HG03139 (cell line): ENCODE measurements around the gene FAAP100.

ENCODE experiments used
- ATAC-seq: cut with Tn5 transposase; IDR thresholded peaks from one replicate; pipeline ENCODE4 v1.9.1; 2021; ENCODE audit not compliant: unreplicated experiment

Gene FAAP100

DNA sequence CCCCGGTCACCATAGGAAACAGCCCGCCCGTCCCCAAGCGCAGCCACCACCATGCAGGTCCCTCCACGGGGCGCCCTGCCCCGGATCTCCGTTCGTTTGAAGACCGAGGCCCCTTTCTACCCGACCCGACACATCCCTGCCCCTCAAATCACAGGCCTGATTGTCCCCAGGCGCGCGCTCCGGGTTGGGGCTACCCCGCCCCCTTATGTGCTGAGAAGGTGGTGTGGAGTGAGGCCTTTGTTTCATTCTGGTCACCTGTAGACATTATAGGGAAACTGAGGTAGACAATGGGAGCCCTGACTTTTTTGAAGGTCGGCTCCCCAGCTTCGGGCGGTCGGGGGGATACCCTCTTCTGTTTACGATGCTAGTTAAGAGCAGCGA lies 38.8 kb downstream of the FAAP100 start:
- no peak for ATAC-seq

DNA sequence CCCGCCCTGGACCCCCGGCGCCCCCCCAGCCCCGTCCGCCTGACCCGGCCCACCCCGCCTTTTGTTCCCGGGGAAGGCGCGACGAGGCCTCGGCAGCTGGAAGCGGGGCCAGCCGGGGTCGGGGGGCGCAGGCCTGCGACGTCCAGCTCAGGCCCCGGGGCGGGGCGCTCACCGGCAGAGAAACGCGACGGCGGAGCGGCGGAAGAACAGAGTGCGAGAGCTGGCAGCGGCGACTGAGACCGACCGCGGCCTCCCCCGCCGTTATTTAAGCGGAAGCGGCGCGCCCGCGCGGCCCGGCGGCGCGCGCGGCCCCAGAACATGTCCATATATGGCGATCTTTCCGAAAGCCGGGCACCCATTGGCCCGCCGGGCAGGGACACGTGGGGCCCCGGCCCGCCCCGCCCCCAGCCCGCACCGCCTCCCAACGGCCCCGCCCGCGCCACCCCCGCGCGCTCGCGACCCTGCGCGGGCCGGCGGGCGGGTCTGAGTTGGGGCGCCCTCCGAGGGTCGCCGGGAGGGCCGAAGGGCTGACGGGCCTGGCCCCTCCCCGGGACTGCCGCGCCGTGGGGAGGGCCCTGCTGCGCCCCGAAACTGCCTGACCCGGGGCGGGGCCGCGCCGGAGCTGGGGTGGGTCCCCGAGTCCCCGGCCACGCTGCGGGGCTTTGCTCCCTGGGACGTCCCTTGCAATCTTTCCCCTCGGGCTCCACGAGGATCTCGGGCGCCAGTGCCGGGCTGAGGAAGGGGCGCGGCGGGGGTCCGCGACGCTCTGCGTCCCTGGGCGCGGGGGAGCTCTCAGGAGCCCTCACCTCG lies 39.4 kb downstream of the FAAP100 start, which contains the start of gene ACTG1:
ACTG1 (minus strand) TSS at position 238 of the 810 bp plus-strand sequence. CDS start 445 bp downstream, outside the sequence.
- peak; percentile 31 for ATAC-seq

DNA sequence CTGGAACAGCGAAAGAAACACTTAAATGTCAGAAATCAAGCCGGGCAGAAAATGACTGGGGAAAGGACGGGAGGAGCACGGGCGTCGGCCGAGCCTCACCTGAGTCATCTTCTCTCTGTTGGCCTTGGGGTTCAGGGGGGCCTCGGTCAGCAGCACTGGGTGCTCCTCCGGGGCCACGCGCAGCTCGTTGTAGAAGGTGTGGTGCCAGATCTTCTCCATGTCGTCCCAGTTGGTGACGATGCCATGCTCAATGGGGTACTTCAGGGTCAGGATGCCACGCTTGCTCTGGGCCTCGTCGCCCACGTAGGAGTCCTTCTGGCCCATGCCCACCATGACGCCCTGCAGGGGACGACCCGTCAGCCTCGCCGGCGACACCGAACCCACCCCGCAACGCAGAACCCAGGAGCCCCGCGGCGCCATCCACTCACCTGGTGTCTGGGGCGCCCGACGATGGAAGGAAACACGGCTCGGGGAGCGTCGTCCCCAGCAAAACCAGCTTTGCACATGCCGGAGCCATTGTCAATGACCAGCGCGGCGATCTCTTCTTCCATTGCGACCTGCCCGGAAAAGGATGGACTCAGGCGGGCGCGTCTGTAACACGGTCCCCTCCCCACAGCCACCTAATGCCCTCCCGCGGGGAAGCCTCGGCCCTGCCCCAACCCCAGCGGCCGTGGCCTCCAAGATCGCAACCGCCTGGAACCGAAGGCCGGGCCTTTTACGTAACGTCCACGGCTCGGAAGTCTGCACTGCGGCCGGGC lies 40.2 kb downstream of the FAAP100 start:
- no peak for ATAC-seq

DNA sequence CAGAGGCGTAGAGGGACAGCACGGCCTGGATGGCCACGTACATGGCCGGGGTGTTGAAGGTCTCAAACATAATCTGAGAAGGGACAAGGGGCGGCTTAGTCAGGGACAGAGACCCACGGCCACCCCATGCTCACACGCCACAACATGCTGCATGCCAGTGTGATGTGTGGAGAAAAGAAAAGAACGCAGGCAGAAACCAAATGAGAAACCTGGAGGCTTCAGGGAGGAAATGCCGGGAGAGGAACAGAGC lies 40.7 kb downstream of the FAAP100 start:
- no peak for ATAC-seq

DNA sequence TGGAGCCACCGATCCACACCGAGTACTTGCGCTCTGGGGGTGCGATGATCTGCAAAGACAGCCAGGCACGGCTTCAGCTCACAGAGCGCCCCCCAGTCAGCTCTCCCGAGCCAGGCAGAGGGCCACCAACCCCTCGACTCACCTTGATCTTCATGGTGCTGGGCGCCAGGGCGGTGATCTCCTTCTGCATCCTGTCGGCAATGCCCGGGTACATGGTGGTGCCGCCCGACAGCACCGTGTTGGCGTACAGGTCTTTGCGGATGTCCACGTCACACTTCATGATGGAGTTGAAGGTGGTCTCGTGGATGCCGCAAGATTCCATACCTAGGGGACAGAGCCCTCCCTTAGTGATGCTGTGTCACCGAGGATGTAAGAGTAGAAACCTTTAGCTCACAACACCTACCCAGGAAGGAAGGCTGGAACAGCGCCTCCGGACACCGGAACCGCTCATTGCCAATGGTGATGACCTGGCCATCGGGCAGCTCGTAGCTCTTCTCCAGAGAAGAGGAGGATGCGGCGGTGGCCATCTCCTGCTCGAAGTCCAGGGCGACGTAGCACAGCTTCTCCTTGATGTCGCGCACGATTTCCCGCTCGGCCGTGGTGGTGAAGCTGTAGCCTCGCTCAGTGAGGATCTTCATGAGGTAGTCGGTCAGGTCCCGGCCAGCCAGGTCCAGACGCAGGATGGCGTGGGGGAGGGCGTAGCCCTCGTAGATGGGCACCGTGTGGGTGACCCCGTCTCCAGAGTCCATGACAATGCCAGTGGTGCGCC lies 41.2 kb downstream of the FAAP100 start:
- ATAC-seq: no peak

DNA sequence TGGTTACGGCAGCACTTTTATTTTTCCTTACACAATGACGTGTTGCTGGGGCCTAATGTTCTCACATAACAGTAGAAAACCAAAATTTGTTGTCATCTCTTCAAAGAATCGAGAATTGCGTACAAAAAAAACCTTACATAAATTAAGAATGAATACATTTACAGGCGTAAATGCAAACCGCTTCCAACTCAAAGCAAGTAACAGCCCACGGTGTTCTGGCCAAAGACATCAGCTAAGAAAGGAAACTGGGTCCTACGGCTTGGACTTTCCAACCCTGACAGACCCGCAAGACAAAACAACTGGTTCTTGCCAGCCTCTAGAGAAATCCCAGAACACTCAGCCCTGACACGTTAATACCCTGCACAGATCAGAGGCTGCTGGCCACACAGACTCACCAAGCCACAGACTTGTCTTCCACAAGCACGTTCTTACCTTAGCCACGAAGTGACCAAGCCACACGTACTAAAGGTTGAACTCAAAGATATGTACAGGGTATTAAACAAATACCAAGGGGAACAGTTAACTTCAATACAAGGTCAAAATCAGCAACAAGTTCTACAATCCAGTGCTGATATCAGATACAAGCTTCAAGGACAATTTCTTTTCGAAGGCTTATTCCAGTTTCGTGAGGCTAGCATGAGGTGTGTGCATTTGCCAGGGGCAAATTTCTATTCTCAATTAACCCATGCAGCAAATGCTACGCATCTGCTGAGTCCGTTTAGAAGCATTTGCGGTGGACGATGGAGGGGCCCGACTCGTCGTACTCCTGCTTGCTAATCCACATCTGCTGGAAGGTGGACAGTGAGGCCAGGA lies 42.0 kb downstream of the FAAP100 start:
- ATAC-seq: no peak

DNA sequence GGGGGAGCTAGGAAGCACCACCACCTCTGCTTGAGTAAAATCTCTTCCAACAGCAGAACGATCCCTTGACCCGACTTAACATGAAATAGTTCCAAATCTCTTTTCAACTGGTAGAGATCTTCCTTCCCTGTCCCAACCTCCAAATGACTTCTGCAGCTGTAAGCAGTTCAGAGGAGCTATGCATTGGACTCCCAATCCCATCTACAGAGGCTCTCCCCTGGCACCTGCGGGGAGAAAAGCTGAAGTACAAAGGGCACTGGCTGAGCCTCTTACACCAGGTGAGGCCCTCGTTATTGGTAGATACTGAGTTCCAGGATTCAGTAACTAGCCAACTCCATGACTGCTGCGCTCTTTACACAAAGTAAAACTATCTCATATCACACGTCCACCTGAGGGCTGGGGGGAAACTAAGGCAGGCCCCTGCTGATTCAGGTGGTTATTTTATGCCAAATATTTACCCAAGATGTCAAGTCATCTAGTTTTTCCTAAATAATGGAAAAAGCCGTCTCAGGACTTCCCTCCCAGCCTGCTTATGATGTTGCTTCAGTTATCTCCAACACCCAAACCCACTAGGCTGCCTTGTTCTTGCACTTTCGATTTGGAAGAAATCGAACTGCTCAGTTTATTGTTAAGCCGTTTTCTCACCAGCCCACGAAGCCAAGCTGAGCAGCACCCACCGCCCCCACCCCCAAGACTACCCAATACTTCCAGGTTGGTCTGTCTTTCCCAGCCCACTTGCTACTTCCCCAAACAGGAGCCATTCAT lies 42.8 kb downstream of the FAAP100 start:
- no peak for ATAC-seq

DNA sequence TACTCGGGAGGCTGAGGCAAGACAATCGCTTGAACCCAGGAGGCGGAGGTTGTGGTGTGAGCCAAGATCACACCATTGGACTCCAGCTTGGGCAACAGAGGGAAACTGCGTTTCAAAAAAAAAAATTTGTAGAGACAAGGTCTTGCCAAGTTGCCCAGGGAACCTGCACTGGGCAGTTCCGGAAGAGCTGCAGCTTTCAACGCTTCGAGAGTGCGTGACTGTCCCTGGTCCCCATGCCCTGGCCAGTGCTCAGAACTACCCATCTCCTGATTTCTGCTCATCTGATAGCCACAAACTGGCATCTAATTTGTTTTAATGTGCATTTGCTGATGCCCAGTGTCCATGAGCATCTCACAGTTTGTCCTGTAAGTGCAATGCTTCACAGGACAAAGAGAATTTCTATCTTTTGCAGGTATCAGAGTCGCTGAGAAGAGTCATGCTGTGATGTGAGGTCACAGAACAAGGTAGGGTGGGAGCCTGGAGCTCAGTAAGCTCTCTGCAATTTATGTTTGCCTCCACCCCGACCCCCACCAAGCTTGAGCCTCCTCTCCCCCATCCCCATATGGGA lies 43.4 kb downstream of the FAAP100 start:
- no peak for ATAC-seq

DNA sequence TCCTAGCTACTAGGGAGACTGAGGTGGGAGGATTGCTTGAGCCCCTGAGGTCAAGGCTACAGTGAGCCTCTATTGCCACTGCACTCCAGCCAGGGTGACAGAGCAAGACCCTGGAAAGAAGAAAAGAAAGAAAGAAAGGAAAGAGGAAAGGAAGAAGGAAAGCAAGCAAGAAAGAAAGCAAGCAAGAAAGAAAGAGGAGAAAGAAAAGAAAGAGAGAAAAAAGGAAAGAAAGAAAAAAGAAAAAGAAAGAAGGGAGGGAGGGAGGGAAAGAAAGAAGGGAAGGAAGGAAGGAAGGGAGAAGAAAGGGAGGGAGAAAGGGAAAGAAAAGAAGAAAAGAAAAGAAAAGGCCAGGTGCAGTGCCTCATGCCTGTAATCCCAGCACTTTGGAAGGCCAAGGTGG lies 48.5 kb downstream of the FAAP100 start:
- ATAC-seq: no peak

DNA sequence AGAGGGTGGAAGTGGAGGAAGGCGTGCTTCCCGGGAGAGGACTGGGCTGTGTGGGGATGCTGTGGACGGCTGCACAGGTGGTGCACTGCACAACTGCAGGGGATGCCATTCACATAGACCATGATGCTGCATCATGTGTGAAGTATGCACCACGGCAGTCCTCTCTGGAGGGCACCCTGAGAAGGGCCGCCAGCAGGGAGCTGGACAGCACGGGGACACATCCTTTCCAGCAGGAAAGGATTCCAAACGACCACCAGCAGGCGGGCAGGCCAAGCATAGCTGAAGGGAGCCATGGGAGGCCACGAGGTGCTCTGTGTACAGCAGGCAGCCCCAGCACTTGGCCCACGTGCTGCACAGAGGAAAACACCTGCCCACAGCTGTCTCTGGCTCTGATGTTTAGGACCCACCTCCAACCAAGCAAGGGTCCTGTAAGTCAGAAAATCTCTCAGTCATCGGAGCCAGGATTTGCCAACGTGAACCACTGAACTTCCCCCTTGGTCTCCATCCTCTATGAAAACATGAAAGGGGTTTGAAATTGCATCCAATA lies 49.6 kb downstream of the FAAP100 start:
- ATAC-seq: no peak

DNA sequence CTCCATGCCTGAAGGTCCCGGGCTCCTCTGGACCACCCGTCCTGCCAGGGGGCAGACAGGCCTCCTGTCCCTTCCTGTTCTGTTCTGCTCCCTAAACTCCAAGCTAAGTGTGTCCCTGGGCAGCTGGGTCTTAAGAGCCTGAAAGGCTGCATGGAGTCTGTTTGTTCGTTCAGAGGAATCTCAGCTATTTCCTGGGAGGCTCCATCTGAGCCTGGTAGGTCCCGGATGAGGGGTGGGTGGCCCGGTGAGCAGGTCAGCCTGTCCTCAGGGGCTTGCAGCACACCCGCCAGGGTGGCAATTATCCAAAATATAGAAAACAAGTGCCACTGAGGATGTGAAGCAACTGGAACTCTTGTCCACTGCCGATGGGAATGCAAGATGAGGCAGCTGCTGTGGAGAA lies 52.1 kb downstream of the FAAP100 start:
- ATAC-seq: no peak

DNA sequence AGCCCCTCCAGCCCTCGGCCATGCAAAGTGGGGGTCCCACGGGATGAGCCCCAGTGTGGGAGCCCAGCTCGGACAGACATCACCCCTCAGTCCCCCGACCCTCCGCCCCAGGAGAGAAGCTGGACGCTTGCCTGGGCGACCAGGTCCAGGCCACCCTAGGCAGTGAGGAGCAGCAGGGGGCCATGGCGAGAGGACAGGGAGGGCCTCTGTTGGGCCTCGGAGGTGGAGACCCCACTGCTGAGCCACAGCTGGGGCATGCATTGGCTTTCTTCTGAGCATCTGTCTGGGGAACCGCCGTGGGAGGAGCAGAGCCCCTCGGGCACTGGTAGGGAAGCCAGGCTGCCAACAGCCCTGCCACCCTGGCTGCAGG lies 52.6 kb downstream of the FAAP100 start:
- ATAC-seq: no peak

DNA sequence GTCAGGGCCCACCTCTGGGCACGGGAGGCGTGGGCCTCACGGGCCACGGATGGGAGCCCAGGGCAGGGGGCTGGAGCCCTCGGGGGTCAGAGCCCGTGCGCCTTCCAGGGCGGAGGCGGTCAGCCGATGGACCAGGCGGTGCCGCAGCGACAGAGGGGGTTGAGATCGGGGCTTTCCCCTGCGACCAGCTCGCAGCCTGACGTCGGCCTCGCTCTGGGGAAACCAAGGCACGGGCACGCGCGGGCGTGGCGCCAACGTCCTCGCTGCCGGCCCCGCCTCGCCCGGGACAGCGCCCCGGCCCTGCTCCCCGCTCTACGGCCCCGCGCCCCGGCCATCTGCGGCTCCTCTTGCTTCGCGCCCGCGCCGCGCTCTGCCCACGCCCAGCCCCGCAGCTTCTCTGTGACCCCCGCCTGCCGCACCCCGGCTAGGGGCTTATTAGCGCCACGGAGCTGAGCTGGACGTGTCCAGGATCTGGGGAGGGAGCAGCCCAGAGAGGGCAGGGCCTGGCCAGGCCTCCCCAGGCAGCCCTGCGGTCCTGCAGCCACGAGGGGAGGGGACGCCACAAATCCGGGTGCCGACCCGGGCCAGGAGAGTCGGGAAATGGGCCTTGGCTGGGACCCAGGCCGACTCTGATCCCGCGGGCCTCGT lies 53.1 kb downstream of the FAAP100 start:
- no peak for ATAC-seq

DNA sequence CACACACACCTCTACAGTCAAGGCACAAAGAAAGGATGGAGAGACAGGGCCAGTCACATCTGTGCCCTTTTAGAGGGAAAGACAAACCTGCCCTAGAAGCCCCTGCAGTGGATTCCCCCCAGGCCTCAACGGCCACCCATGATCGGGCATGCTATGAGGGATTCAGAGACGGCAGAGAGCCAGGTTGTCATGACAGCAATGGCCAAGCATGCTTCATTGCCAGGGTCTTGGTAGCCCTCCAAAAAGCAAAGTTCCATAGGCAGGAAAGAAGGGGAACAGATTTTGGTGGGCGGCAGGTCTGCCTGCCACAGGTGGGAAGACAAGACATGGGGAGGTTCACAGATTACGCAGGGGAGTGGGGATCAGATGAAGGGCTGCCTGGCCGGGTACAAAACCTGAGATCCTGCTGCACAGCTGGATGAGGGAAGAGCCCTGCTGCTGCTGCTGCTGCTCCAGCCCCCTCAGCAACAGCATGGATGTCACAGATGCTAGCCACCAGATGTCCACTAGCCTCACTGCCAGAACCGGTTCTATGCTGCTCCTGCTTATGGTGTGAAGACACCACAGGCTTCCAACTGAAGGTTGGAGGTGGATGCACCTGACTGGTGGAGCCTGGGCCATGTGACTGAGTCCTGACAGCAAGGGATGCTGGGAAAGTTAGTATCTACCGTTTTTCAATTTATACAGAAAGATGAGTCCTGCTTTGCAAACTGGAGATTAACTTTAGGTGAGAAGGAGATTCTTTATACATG lies 57.4 kb downstream of the FAAP100 start:
- no peak for ATAC-seq

DNA sequence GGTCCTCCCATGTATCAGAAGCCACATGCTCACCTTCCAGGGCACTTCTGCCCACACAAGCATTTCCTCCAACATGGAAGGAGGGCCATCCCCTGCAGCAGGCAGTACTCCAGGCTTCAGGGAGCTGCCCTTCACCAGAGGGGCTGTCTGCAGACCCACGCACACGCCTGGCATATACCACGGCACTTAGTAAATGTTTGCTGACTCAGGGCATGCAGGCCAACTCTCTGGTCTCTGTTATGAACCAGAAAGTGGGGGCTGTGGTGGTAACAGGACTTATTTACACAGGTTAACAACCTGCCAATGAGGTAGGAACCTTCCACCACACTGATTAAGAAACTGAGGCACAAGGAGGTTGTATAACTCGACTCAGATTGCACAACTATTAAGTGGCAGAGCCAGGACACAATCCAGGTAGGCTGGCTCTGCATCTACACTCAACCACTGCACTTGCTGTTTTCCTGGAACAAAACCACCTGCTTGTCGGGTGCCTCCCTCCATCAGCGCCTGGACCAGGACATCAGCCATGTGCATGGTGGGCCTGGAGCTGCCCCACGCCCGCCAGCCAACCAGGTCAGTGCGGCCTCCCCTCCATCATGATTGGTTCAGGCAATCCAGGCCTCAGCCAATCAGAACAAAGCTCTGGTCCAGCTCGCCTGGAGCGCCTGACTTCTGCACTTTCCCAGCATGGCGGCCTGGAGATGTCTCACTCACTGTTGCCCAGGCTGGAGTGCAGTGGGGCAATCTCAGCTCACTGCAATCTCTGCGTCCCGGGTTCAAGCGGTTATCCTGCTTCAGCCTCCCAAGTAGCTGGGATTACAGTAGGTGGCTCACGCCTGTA lies 58.7 kb downstream of the FAAP100 start:
- no peak for ATAC-seq

DNA sequence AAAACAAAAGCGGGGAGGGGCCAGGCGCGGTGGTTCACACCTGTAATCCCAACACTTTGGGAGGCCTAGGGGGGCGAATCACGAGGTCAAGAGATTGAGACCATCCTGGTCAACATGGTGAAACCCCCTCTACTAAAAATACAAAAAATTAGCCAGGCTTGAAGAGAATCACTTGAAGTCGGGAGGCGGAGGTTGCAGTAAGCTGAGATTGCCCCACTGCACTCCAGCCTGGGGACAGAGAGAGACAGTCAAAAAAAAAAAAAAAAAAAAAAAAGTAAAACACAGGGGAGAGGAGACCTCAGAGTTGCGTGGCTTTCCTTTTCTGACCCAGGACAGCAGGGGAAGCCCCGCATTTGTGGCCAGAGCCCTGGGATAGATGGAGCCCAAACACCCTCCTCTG lies 59.4 kb downstream of the FAAP100 start:
- no peak for ATAC-seq

DNA sequence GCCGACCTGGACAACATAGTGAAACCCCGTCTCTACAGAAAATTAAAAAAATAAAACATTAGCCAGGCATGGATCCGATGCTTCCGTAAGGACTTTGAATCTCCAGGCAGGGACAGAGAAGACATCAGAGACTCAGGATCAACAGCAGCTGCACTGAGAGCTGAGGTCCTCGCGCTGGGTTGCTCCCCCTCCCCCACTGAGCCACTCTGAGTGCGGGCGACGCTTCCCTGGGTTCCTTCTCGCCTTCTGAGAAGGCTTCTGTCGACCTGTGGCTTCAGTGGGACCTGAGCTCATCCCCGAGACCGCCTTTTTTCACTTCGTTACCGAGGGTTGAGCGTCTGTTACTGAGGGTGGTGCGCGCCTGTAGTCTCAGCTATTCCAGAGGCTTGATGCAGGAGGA lies 60.0 kb downstream of the FAAP100 start:
- ATAC-seq: no peak

DNA sequence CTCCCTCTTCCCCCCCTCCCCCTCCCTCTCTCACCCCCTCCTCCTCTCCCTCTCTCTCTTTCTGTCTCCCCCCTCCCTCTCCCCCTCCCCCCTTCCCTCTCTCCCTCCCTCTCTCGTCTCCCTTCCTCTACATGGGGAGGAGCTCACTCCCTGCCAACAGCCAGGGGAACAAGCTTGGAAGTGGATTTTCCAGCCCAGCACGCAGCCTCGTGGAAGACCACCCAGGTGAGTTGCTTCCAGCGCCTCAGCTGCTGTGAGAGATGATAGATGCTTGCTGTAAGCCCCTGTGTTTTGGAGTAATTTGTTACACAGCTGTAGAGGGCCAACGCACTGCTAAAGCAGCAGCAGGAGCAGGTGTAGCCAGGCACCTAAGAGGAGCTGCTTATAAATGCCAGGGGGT lies 60.4 kb downstream of the FAAP100 start:
- no peak for ATAC-seq
